GM19025 (cell line): ENCODE data around the gene FBXL16.

Source experiments
- ATAC-seq: cut with Tn5 transposase; IDR thresholded peaks from one replicate; pipeline ENCODE4 v1.9.1; 2021; ENCODE audit warnings: mild to moderate bottlenecking, low read depth, moderate library complexity; ENCODE audit not compliant: unreplicated experiment

The FBXL16 gene

DNA sequence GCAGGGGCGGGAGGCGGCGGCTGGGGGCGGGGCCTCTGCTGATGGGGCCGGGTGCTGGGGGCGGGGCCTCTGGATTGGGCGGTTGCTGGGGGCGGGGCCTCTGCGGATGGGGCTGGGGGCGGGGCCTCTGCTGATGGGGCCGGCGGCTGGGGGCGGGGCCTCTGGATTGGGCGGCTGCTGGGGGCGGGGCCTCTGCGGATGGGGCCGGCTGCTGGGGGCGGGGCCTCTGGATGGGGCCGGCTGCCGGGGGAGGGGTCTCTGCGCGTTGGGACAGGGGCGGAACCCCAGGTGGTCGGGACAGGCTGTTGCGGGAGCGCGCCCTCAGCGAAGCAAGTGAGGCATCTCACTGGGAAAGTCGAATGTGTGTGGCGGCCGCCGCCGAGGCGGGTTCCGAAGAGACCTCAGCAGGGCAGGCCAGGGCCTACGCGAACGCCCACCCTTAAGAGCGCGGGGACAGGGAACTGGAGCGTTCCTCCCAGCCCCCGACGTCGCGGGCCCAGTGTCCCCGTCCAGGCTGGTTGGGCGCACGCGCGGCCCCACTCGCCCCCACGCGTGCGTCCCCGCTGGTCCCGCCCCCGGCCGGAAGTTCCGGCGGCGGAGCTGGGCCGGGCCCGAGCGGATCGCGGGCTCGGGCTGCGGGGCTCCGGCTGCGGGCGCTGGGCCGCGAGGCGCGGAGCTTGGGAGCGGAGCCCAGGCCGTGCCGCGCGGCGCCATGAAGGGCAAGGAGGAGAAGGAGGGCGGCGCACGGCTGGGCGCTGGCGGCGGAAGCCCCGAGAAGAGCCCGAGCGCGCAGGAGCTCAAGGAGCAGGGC is 25.6 kb downstream of the FBXL16 start, which contains the start of gene STUB1:
STUB1 (plus strand) TSS at position 597 of the 811 bp plus-strand sequence; CDS start at position 713, 116 bp downstream.
- peak; percentile 50 for ATAC-seq

DNA sequence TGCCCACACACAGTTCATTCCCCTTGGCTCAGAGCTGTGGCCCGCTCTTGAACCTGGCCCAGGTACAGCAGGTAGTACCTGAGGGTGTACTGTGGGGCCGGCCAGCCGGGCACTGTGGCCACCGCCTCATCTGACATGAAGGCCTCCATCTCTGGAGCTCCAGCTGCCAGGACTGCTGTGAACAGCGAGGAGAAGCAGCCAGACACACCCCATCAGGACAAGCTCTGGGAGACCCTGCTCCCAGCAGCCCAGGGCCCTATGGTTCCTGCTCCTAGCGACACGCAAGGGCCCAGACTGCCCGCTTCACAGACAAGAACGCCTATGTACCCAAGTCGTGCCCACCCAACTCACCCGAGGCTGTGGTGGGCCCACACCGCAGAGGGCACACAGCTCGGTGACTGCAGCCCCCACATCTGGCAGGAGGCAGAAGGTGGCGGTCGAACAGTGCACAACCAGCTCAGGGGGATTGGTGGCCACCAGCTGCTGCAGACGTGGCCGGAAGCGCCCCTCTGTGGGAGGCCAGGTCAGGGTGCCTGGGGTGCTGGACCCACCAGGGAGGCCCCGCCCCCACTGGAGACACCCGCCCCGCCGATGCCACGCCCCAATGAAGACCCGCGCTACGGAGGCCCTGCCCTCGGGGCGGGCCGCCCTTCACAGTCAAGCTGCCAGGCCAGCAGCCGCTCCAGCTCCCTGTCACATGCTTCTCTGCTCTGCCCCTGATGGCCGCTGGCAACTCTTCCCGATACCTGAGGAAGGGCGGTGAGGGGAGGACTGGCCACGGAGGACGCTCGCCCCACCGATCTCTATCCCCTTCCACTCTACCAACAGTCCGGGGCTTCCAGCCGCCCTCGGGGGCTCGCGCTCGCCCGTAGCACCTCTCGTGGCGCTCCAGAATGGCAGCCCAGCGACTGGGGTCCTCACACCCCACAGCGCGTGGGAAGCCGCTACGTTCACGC is 26.5 kb downstream of the FBXL16 start:
- ATAC-seq: no peak

DNA sequence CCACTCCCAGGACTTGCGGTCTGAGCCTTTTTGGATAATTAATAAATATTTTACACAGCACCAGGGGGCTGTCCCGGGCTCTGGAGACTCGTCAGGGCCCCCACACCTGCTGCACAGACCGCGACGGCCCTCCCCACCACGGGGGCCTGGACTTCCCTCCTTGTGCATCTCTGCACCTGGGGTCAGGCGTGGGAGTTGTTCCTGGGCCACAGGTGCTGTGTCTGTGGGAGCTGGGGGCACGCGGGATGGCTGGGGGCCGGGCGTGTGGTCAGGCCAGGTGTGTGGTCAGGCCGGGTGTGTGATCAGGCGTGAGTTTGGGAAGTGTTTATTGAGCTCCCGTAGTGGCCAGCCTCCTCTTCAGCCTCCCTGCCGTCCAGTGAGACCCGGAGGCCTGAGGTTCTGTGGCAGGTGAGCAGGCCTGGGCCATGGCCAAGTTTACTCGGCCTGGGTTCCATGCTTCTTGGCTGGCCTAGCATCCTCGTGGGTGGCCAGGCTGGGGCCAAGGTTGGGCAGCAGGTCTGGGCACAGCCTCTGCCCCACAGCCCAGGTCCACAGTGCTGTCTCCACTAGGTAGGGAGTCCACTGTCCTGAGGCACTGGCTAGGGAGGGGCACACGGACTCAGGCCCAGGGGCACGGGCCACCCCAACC is 27.3 kb downstream of the FBXL16 start:
- ATAC-seq: no peak

DNA sequence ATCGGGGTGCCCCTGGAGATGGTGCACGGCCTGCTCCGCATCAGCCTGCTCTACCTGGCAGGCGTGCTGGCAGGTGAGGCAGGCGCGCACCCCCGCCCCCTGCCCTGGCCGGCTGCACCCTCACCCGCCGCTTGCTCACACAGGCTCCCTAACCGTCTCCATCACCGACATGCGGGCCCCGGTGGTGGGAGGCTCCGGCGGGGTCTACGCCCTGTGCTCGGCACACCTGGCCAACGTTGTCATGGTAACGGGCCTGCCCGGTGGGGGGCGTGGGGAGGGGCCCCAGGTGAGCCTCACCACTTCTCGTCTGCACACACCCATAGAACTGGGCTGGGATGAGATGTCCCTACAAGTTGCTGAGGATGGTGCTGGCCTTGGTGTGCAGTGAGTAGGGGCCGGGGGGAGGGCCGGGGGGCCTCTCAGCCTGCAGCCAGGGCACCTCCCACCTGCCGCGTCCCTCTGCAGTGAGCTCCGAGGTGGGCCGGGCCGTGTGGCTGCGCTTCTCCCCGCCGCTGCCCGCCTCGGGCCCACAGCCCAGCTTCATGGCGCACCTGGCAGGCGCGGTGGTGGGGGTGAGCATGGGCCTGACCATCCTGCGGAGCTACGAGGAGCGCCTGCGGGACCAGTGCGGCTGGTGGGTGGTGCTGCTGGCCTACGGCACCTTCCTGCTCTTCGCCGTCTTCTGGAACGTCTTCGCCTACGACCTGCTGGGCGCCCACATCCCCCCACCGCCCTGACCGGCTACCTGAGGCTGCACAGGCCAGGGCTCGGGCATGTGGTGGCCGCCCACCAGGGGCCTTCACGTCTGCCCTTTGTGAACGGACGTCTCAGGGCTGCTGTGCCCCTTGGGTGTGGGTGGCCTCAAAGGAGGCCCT is 28.0 kb downstream of the FBXL16 start:
- ATAC-seq: no peak

DNA sequence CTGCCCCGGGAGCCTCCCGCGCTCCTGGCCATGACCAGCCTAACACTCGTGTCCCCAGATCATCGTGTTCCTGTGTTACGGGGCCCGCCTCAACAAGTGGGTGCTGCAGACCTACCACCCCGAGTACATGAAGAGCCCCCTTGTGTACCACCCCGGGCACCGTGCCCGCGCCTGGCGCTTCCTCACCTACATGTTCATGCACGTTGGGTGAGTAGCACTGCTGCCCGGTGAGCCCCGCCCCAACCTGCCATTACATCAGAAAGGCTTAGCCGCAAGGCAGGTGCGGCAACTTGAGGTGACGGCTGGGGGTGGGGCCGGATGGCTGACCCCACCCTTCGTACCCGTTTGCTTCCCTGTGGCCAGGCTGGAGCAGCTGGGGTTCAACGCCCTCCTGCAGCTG is 28.7 kb downstream of the FBXL16 start:
- no peak for ATAC-seq

DNA sequence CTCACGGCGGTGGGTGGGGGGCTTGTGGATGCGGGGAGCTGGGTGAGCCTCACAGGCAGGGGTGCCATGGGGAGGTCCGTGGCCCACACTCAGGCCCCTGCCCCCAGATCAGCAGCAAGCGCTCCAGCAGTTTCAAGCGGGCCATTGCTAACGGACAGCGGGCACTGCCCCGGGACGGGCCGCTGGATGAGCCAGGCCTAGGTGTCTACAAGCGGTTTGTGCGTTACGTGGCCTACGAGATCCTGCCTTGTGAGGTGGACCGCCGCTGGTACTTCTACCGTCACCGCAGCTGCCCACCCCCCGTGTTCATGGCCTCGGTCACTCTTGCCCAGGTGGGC is 29.1 kb downstream of the FBXL16 start:
- no peak for ATAC-seq

DNA sequence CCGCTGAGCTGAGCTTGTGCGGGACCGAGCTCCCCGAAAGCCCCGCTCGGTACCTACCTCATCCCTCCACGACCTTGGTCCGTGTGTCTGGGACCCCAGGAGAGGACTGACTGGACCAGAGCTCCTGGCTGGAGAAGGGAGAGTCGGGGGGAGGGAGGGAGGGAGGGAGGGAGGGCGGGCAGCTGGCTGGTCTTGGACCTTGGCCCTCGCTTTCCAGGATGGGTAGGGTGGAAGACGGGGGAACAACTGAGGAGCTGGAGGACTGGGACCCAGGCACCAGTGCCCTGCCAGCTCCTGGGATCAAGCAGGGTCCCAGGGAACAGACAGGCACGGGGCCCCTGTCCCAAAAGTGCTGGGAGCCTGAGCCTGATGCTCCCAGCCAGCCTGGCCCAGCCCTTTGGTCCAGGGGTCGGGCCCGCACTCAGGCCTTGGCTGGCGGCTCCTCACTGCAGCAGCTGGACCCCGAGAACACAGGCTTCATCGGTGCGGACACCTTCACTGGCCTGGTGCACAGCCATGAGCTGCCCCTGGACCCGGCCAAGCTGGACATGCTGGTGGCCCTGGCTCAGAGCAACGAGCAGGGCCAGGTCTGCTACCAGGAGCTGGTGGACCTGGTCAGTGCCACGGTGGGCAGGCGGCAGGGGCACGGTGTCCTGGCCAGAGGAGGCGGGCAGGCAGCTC is 29.6 kb downstream of the FBXL16 start:
- no peak for ATAC-seq

DNA sequence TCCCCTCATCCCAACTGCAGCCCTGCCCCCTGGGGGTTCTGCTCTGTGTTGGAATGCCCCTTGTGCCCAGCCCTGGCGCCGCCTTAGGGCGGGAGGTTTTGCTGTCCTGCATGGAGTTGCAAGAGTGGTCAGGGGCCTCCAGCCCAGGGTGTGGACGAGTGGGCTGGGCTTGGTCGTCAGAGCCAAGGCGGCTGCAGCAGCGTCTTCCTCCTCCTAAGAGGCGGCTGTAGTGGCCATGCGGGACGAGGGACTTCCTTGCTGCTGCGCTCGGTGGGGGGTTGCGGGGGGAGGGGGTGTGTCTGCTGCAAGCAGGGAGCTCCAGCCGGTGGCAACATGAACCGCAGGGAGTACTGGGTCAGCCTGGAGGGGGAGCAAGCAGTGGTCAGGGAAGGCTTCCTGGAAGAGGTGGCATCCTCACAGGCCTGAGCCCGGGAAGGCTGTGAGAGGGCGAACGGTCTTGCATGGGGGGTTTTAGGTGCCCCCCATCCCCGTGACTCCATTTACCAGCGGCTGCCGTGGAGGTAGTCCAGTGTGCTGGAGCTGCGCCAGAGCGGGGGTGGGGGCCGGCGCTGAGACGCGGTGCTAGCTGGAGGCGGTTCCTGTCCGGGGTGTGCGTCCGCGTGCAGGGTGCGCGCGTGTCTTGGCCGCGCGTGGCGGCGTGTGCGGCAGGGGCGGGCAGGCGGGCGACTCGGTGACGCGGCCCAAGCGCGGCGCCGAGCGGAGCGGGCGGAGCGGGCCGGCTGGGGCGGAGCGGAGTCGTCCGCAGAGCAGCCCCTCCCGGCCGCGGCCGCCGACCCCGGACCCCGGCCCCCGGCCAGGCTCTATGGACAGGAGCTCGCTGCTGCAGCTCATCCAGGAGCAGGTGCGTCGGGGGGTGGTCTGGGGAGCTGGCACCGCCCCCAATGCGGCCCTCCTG is 30.4 kb downstream of the FBXL16 start, which contains the start of gene RHBDL1:
RHBDL1 (plus strand) TSS at position 704 of the 916 bp plus-strand sequence; CDS start at position 824, 120 bp downstream.
- ATAC-seq: no peak

DNA sequence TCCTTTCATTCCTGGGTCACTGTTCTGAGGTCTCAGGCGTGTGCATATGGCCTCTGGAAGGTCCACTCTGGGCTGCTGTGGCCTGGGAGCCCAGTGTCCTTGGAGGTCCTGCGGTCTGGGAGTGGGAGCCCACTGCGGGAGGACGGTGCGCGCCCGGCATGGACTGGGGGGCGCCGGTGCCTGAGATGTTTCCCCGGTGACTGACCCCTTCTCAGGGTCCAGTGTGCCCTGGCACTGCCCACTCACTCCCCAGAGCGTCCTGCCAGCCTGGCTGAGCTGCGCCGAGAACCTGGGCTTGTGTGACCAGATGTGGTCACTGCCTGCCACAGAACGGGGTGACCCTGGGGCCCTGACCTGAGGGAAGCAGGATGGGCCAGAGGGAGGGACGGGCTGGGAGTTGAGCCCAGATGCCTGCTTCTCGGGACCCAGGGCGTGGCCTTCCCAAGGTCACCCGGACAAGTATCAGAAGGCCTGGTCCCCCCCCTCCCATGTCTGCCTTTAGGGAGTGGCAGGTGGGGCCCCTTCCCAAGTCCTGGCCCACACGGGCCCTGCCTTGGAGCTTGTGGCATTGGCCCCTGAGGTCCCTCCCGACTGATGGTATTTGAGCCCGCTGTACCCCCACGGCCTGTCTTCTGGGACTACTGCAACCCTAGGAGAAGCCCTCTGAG is 31.3 kb downstream of the FBXL16 start:
- no peak for ATAC-seq

DNA sequence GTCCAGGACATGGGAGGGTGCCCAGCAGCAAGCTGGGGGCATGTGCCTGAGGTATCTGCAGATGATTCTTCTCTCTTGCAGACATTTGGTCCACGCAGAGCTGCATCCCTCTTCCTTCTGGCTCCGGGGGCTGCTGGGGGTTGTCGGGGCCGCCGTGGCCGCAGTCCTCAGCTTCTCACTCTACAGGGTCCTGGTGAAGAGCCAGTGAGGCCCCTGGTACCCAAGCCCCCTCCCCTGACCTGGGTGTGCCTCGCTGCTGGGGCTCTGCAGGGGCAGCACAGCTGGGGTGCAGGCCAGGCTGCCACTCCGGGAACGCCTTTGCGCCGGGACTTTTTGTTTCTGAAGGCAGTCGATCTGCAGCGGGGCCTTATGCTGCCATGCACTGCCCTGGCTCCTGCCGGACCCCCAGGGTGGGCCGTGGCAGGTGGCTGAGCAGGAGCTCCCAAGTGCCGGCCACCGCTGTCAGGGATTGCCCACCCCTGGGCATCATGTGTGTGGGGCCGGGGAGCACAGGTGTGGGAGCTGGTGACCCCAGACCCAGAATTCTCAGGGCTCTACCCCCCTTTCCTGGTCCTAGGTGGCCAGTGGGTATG is 32.1 kb downstream of the FBXL16 start:
- no peak for ATAC-seq

DNA sequence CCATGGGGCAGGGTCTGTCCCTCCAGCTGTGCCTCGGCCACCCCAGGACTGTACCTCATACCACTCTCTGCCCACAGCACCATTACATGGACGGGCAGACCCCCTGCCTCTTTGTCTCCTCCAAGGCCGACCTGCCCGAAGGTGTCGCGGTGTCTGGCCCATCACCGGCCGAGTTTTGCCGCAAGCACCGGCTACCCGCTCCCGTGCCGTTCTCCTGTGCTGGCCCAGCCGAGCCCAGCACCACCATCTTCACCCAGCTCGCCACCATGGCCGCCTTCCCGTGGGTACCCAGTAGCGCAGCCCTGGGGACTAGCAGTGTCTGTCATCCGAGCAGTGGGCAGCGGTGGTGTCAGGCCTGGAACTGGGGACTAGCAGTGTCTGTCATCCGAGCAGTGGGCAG is 32.8 kb downstream of the FBXL16 start:
- ATAC-seq: no peak

DNA sequence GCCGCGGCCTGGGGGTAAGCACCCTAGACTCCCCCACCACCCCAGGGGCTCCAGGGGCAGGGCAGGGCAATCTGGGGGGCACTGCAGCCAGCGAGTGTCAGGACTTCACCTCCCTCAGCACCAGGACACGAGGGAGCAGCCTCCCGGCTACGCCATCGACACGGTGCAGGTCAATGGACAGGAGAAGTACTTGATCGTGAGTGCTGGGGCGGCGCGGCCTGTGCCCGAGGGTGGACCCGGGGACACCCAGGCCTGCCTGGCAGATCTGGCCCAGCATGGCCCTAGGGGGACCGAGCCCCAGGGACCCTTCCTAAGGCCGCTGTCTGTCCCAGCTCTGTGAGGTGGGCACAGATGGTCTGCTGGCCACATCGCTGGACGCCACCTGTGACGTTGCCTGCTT is 33.2 kb downstream of the FBXL16 start:
- no peak for ATAC-seq

DNA sequence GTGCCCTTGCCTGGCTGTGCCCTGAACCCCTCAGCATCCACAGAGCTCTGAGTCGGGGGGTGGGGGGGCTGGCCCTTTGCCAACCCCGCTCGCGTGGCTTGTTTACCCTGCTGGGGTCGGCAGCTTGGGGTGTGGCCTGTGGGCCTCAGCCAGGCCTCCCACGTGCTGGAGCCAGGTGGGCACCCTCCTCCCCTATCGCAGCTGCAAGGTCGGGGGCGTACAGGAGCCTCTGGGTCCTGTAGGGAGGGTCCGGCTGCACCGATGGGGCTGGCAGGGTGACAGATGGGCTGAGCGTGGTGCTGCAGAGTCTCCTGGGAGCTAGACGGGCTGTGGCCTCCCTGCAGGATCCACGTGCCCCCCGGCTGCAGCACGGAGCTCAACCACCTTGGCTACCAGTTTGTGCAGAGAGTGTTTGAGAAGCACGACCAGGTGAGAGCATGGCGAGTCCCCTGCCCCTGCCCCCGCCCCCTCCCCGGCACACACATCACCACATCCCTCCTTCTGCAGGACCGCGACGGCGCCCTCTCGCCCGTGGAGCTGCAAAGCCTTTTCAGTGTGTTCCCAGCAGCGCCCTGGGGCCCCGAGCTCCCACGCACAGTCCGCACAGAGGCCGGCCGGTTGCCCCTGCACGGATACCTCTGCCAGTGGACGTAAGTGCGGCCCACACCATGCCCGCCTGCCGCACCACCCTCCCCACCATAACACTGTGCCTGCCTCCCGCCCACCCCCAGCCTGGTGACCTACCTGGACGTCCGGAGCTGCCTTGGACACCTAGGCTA is 34.1 kb downstream of the FBXL16 start:
- no peak for ATAC-seq

DNA sequence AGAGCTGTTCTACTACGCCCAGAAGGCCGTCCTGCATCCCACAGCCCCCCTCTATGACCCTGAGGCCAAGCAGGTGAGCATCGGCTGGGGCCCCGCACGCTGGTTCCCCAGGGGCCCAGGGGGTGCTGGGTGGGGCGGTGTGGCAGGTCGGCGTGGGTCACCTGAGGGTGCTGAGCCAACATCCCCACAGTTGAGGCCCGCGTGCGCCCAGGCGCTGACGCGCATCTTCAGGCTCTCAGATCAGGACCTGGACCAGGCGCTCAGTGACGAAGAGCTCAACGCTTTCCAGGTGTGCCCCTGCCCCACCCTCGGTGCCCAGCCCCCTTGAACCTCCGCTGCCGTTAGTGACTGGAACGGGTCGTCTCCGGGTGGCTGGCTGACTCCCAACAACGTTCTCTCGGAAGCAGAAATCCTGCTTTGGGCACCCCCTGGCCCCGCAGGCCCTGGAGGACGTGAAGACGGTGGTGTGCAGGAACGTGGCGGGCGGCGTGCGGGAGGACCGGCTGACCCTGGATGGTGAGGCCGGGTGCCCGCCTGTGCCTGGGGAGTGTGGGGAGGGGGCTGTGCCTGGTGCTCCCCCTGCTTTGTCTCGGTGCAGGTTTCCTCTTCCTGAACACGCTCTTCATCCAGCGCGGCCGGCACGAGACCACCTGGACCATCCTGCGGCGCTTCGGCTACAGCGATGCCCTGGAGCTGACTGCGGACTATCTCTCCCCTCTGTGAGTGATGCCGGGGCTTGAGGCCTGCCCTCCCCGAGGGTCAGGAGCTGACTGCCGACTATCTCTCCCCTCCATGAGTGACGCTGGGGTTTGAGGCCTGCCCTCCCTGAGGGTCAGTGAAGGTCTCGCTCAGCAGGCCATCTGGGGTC is 34.9 kb downstream of the FBXL16 start:
- no peak for ATAC-seq

DNA sequence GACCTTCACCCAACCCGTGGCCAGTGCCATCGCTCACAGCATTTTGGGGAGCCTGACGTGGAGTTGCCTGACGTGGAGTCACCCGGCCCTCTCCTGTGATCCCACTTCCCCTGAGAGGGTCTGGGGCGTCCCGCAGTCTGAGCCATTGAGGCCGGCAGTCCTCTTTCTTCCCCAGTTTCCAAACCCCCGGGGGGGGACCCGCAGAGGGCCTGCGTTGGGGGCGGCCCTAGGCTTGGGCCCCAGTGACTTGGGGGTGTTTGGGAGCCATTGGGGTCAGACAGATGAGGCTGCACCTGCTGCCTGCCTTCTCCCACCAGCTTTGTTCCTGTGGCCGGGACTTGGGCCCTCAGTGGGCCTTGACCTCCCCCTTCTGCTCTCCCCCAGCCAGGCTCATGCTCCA is 35.9 kb downstream of the FBXL16 start:
- no peak for ATAC-seq
